ENCODE results near the gene MRM3.
"Not testable (repeated sequence)": the region's sequence is repeated elsewhere in the genome, so short reads cannot be mapped to it uniquely, and the experiment has no call there.

MRM3 gene

GRCh38 chr17:751269-752001 is 30.7 kb upstream of the MRM3 start:
- H2AK5ac ChIP-seq (ENCODE audit: low read length): no peak overlapping the region
- peak overlapping the region; percentile 90 for H3K23ac ChIP-seq (ENCODE audit: low read length)
- no peak overlapping the region for H3K27ac ChIP-seq (ENCODE audit: low read depth, low read length)
- no peak overlapping the region for H4K8ac ChIP-seq (ENCODE audit: low read depth, low read length)
- H3K4me1 ChIP-seq (ENCODE audit: control insufficient read depth, low read depth, low read length): peaks cover 2% of the 10 kb centered on the region
- no peak for DNase-seq
- H3K9ac ChIP-seq (ENCODE audit: low read length): peak overlapping the region; percentile 85
- H4K5ac ChIP-seq (ENCODE audit: low read length): no peak overlapping the region
- no peaks in the 10 kb centered on the region for H3K27me3 ChIP-seq (ENCODE audit: insufficient read depth, low read length, poor library complexity)
- no peak overlapping the region for H2BK15ac ChIP-seq (replicated peaks; ENCODE audit: low read depth)
- peaks cover 31% of the 10 kb centered on the region for H3K79me2 ChIP-seq (ENCODE audit: control insufficient read depth, insufficient read depth, low read length)
- H2BK120ac ChIP-seq (ENCODE audit: low read depth, low read length): no peak overlapping the region
- peaks cover 10% of the 10 kb centered on the region for H3K36me3 ChIP-seq (ENCODE audit: control insufficient read depth, insufficient read depth, low read length)
- peaks cover 15% of the 10 kb centered on the region for H3K79me1 ChIP-seq (ENCODE audit: low read length)
- peak overlapping the region; percentile 94 for H3K18ac ChIP-seq (ENCODE audit: low read length)
- H3K4ac ChIP-seq (ENCODE audit: low read depth, low read length): peak overlapping the region; percentile 95
- H3K4me3 ChIP-seq (ENCODE audit: low read length): peak overlapping the region; percentile 65
- WGBS (ENCODE audit: extremely low coverage, insufficient coverage, low lambda C conversion rate): no CpG with 5 or more reads among the region's 49 CpGs
- peak overlapping the region; percentile 53 for H3K4me2 ChIP-seq (ENCODE audit: low read length)
- peak overlapping the region; percentile 70 for H2BK5ac ChIP-seq (ENCODE audit: low read length)
- H3K56ac ChIP-seq (ENCODE audit: low read length): peak overlapping the region; percentile 93

- Histone ChIP-seq H3K27me3 (ENCODE audit: insufficient read depth, low read length, poor library complexity) (no peaks in the 10 kb centered on the region), H3K79me1 (ENCODE audit: low read length) (peaks cover 12% of the 10 kb centered on the region), H2BK5ac (ENCODE audit: low read length) (peak within 1 kb of the TSS; percentile 70), H3K18ac (ENCODE audit: low read length) (peak within 1 kb of the TSS; percentile 94), H2AK5ac (ENCODE audit: low read length) (no peak within 1 kb of the TSS), H3K9ac (ENCODE audit: low read length) (peak within 1 kb of the TSS; percentile 85), H3K4ac (ENCODE audit: low read depth, low read length) (peak within 1 kb of the TSS; percentile 95), H2BK120ac (ENCODE audit: low read depth, low read length) (no peak within 1 kb of the TSS), H3K56ac (ENCODE audit: low read length) (peak within 1 kb of the TSS; percentile 95), H3K4me1 (ENCODE audit: control insufficient read depth, low read depth, low read length) (peaks cover 2% of the 10 kb centered on the region), H3K4me2 (ENCODE audit: low read length) (peak within 1 kb of the TSS; percentile 53), H3K36me3 (ENCODE audit: control insufficient read depth, insufficient read depth, low read length) (peaks cover 6% of the 10 kb centered on the region), H2BK15ac (replicated peaks; ENCODE audit: low read depth) (no peak within 1 kb of the TSS), H4K8ac (ENCODE audit: low read depth, low read length) (peak within 1 kb of the TSS; percentile 58), H3K4me3 (ENCODE audit: low read length) (peak within 1 kb of the TSS; percentile 65), H3K27ac (ENCODE audit: low read depth, low read length) (no peak within 1 kb of the TSS), H3K79me2 (ENCODE audit: control insufficient read depth, insufficient read depth, low read length) (peaks cover 31% of the 10 kb centered on the region), H4K5ac (ENCODE audit: low read length) (no peak within 1 kb of the TSS), H3K23ac (ENCODE audit: low read length) (peak within 1 kb of the TSS; percentile 90)
- DNase-seq: peak; percentile 94
- WGBS (ENCODE audit: extremely low coverage, insufficient coverage, low lambda C conversion rate): no CpG with 5 or more reads among the region's 87 CpGs
These were observed 30.0 kb upstream of the MRM3 start, which contains the start of gene GEMIN4 for GRCh38 chr17:752002-752619. Gene GEMIN4, minus strand, starts transcription at chr17:752264. Its CDS starts 122 bp downstream, at chr17:752142.

GRCh38 chr17:752620-753219 is 29.4 kb upstream of the MRM3 start:
- H3K4me3 ChIP-seq (ENCODE audit: low read length): no peak overlapping the region
- peaks cover 28% of the 10 kb centered on the region for H3K79me2 ChIP-seq (ENCODE audit: control insufficient read depth, insufficient read depth, low read length)
- peak overlapping the region; percentile 73 for H3K18ac ChIP-seq (ENCODE audit: low read length)
- no peaks in the 10 kb centered on the region for H3K27me3 ChIP-seq (ENCODE audit: insufficient read depth, low read length, poor library complexity)
- no peak overlapping the region for H3K23ac ChIP-seq (ENCODE audit: low read length)
- peak overlapping the region; percentile 58 for H4K8ac ChIP-seq (ENCODE audit: low read depth, low read length)
- H3K9ac ChIP-seq (ENCODE audit: low read length): peak overlapping the region; percentile 74
- H3K27ac ChIP-seq (ENCODE audit: low read depth, low read length): no peak overlapping the region
- peak overlapping the region; percentile 13 for H2BK5ac ChIP-seq (ENCODE audit: low read length)
- H2AK5ac ChIP-seq (ENCODE audit: low read length): no peak overlapping the region
- H2BK120ac ChIP-seq (ENCODE audit: low read depth, low read length): no peak overlapping the region
- peak overlapping the region; percentile 95 for H3K56ac ChIP-seq (ENCODE audit: low read length)
- WGBS (ENCODE audit: extremely low coverage, insufficient coverage, low lambda C conversion rate): no CpG with 5 or more reads among the region's 43 CpGs
- peak overlapping the region; percentile 43 for H3K4me2 ChIP-seq (ENCODE audit: low read length)
- H4K5ac ChIP-seq (ENCODE audit: low read length): no peak overlapping the region
- H3K4ac ChIP-seq (ENCODE audit: low read depth, low read length): peak overlapping the region; percentile 75
- H2BK15ac ChIP-seq (replicated peaks; ENCODE audit: low read depth): no peak overlapping the region
- H3K4me1 ChIP-seq (ENCODE audit: control insufficient read depth, low read depth, low read length): peaks cover 2% of the 10 kb centered on the region
- peak; percentile 56 for DNase-seq
- H3K36me3 ChIP-seq (ENCODE audit: control insufficient read depth, insufficient read depth, low read length): peaks cover 1% of the 10 kb centered on the region
- H3K79me1 ChIP-seq (ENCODE audit: low read length): peaks cover 12% of the 10 kb centered on the region

- no peak overlapping the region for H3K4me2 ChIP-seq (ENCODE audit: low read length)
- H4K8ac ChIP-seq (ENCODE audit: low read depth, low read length): no peak overlapping the region
- H2BK15ac ChIP-seq (replicated peaks; ENCODE audit: low read depth): no peak overlapping the region
- no peak overlapping the region for H3K18ac ChIP-seq (ENCODE audit: low read length)
- H3K79me2 ChIP-seq (ENCODE audit: control insufficient read depth, insufficient read depth, low read length): peaks cover 25% of the 10 kb centered on the region
- H3K79me1 ChIP-seq (ENCODE audit: low read length): peaks cover 12% of the 10 kb centered on the region
- no peak overlapping the region for H3K27ac ChIP-seq (ENCODE audit: low read depth, low read length)
- no peak overlapping the region for H4K5ac ChIP-seq (ENCODE audit: low read length)
- no peak overlapping the region for H2BK5ac ChIP-seq (ENCODE audit: low read length)
- H2AK5ac ChIP-seq (ENCODE audit: low read length): no peak overlapping the region
- H3K23ac ChIP-seq (ENCODE audit: low read length): no peak overlapping the region
- no peaks in the 10 kb centered on the region for H3K36me3 ChIP-seq (ENCODE audit: control insufficient read depth, insufficient read depth, low read length)
- H3K27me3 ChIP-seq (ENCODE audit: insufficient read depth, low read length, poor library complexity): no peaks in the 10 kb centered on the region
- DNase-seq: no peak
- no peak overlapping the region for H3K4ac ChIP-seq (ENCODE audit: low read depth, low read length)
- H3K4me1 ChIP-seq (ENCODE audit: control insufficient read depth, low read depth, low read length): peaks cover 2% of the 10 kb centered on the region
- H3K56ac ChIP-seq (ENCODE audit: low read length): no peak overlapping the region
- H3K4me3 ChIP-seq (ENCODE audit: low read length): no peak overlapping the region
- no CpG with 5 or more reads among the region's 13 CpGs for WGBS (ENCODE audit: extremely low coverage, insufficient coverage, low lambda C conversion rate)
- no peak overlapping the region for H2BK120ac ChIP-seq (ENCODE audit: low read depth, low read length)
- H3K9ac ChIP-seq (ENCODE audit: low read length): no peak overlapping the region
These were observed 28.7 kb upstream of the MRM3 start for GRCh38 chr17:753418-753817.

- H4K8ac ChIP-seq (ENCODE audit: low read depth, low read length); H3K23ac ChIP-seq (ENCODE audit: low read length); H2BK15ac ChIP-seq (replicated peaks; ENCODE audit: low read depth); H3K36me3 ChIP-seq (ENCODE audit: control insufficient read depth, insufficient read depth, low read length); H3K4ac ChIP-seq (ENCODE audit: low read depth, low read length); H3K27me3 ChIP-seq (ENCODE audit: insufficient read depth, low read length, poor library complexity); H3K4me1 ChIP-seq (ENCODE audit: control insufficient read depth, low read depth, low read length); H3K56ac ChIP-seq (ENCODE audit: low read length); H3K9ac ChIP-seq (ENCODE audit: low read length); H2AK5ac ChIP-seq (ENCODE audit: low read length); H3K18ac ChIP-seq (ENCODE audit: low read length); DNase-seq; H4K5ac ChIP-seq (ENCODE audit: low read length); H3K79me1 ChIP-seq (ENCODE audit: low read length); H2BK5ac ChIP-seq (ENCODE audit: low read length); H3K4me3 ChIP-seq (ENCODE audit: low read length); H2BK120ac ChIP-seq (ENCODE audit: low read depth, low read length); H3K4me2 ChIP-seq (ENCODE audit: low read length); H3K27ac ChIP-seq (ENCODE audit: low read depth, low read length): not testable (repeated sequence)
- peaks cover 13% of the 10 kb centered on the region for H3K79me2 ChIP-seq (ENCODE audit: control insufficient read depth, insufficient read depth, low read length)
- no CpG with 5 or more reads among the region's 9 CpGs for WGBS (ENCODE audit: extremely low coverage, insufficient coverage, low lambda C conversion rate)
These were observed 26.7 kb upstream of the MRM3 start for GRCh38 chr17:755319-755961.
